Fibroblast of villous mesenchyme (primary cell): ENCODE measurements around the gene MAP2. TPM values are rescaled to one million over a fixed set of nuclear protein-coding genes. Genes with fewer than 3 reads are reported as not detected.

Experiments used
- DNase-seq: peaks from one replicate; pipeline ENCODE4 v3.0.0-alpha.2; 2010; ENCODE audit warnings: low read depth
- H3K4me3 ChIP-seq: 2 replicates; pipeline ENCODE4 v1.5.1; 2011; ENCODE audit warnings: low read depth, mild to moderate bottlenecking, low read length
- total RNA-seq: library from RNA; depleted of rRNA; stranded (reverse); fragments of >200 nt; gene quantifications from 2 replicates; pipeline ENCODE4 v1.2.3, GENCODE V29; 2012
- TF ChIP-seq, protein P1 (sequence below): IDR thresholded peaks from 2 replicates; pipeline ENCODE4 v1.5.1; 2012; ENCODE audit warnings: low read depth, mild to moderate bottlenecking, low read length; ENCODE audit not compliant: insufficient read depth

The MAP2 gene
- total RNA-seq, 1 donor: 37.1 TPM

DNA sequence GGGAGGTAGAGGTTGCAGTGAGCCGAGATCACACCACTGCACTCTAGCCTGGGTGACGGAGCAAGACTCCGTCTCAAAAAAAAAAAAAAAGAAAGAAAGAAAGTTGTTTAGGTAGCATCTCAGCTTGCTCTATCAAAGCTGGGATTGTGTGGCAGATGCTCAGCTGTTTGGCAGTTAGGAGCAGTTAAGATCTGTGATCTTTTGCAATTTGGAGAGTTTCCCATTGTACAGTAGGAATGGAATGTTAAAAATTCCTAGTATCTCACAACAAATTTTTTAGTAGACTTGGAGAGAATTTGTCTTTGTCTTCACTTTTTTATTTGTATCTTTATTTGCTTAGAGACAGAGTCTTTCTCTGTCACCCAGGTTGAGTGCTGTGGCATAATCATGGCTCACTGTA, 224.9 kb downstream of the MAP2 start:
- TF ChIP-seq, protein P1, sequence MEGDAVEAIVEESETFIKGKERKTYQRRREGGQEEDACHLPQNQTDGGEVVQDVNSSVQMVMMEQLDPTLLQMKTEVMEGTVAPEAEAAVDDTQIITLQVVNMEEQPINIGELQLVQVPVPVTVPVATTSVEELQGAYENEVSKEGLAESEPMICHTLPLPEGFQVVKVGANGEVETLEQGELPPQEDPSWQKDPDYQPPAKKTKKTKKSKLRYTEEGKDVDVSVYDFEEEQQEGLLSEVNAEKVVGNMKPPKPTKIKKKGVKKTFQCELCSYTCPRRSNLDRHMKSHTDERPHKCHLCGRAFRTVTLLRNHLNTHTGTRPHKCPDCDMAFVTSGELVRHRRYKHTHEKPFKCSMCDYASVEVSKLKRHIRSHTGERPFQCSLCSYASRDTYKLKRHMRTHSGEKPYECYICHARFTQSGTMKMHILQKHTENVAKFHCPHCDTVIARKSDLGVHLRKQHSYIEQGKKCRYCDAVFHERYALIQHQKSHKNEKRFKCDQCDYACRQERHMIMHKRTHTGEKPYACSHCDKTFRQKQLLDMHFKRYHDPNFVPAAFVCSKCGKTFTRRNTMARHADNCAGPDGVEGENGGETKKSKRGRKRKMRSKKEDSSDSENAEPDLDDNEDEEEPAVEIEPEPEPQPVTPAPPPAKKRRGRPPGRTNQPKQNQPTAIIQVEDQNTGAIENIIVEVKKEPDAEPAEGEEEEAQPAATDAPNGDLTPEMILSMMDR: no peak
- H3K4me3 ChIP-seq: no peak overlapping the region
- peak; percentile 23 for DNase-seq

DNA sequence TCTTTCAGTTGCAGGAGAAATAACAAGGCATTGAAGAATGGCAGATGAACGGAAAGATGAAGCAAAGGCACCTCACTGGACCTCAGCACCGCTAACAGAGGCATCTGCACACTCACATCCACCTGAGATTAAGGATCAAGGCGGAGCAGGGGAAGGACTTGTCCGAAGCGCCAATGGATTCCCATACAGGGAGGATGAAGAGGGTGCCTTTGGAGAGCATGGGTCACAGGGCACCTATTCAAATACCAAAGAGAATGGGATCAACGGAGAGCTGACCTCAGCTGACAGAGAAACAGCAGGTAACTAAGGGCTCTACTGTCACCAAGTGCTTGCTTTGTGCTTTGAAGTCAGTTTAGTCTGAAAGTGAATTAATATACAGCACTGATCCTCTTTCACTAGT, 229.3 kb downstream of the MAP2 start:
- H3K4me3 ChIP-seq: no peak overlapping the region
- TF ChIP-seq, protein P1: no peak
- no peak for DNase-seq

DNA sequence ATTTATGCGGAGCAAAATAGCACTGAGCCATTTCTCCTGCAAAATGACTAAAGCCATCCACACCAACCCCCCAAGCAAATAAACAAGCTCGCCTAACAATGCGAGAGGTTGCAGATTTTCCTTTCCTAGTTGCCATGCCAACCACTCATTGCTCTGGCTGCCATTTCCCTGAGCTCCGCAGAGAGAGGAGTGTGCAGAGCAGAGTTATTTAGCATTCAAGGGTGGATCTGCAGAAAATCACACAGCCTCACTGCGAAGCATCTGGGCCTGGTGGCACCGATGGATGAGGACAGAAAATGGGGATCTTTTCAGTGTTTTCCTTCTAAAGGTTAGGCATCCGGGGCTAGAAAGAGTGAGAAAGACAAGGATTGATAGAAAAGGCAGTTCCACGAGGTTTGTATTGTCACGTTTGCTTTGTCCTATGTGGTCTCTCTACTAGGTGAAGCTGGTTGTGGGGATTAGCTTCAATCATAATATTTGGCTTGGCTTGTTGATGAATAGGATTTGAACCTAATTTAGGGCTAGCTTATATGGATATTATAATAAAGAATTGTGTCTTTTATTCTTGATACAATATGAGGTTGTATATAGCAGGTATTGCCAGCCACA, 237.5 kb downstream of the MAP2 start:
- H3K4me3 ChIP-seq: no peak overlapping the region
- TF ChIP-seq, protein P1: no peak
- no peak for DNase-seq

DNA sequence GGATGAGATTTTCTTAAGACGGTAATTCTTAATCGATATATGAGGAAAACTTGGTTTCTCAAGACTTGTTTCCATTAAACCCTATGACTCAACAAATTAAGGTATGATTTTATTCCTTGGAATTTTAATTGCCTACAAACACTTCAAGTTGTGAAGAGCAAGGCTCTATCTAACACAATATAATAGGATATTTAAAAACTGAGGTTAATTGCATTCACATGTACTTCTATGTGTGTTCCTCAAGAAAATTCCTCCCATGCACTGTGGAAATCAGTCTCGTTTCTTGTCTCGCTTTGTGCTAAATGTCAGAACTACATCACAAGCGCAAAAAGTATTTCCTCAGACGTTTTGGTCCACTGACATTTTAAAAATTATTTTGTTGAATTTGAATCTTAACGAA, 238.2 kb downstream of the MAP2 start:
- no peak overlapping the region for H3K4me3 ChIP-seq
- TF ChIP-seq, protein P1: no peak
- no peak for DNase-seq

DNA sequence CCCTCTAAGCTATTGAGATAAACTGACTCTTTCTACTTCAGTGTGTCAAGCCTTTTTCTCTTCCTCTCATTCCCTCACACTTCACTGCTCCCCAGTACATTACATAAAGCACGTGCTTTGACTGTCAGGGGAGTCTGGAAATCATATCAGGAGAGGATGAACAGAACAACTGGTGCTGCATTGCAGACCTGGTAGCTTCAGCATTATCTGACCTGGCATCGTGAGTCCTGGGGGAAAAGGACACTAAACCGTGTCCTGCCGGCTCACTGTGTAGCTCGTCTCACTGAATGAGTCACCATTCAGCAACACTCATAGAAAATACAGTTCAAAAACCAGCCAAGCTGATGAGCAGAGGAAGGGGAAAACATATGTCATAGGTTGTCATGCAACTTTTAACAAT, 239.3 kb downstream of the MAP2 start:
- DNase-seq: no peak
- TF ChIP-seq, protein P1: no peak
- H3K4me3 ChIP-seq: no peak overlapping the region

DNA sequence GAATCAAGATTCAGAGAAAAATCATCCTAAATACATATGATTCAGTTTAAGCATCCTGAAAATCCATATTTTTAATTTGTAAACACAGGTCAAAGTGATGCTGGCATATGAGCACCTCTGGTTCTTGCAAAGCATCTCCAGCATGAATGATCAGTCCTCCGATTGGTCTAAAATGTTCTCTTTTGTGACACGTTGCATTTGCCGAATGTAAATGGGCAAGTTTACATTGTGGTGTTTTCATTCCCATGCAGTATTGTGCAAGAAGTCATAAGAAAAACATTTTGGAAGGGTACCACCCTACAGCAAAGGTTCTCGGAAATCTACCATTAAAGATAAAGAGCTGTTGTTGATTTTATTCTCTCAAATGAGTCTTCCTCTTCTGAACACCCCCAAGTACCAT, 239.8 kb downstream of the MAP2 start:
- DNase-seq: no peak
- TF ChIP-seq, protein P1: no peak

DNA sequence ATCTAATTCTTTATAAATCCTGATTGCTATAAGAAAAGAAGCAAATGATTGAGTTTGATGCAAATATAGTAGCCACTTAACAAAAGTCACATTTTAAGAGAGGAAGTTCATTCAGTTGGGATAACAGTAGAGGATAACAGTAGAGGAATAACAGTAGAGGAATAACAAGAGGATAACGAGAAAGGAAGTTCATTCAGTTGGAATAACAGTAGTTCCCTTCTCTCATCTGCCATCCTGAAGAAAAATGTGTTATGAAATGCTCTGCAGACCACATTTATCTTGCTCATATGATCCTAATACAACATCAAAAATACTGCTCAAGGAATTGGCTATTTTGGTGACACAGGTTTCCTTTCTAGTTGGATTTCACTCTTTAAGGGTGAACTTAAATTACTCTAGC, 242.4 kb downstream of the MAP2 start:
- TF ChIP-seq, protein P1: no peak

More for the DNA sequence above, 239.8 kb downstream of the MAP2 start:
- H3K4me3 ChIP-seq: no peak overlapping the region

More for the DNA sequence above, 242.4 kb downstream of the MAP2 start:
- DNase-seq: no peak
- no peak overlapping the region for H3K4me3 ChIP-seq
